Activated T-helper 17 cell treated with anti-CD3 and anti-CD28 coated beads, Interleukin-2, amount 50 U/mL, for 72 hours (primary cell): ENCODE results near the gene RIPOR2. TPM values are rescaled to one million over a fixed set of nuclear protein-coding genes. Genes with fewer than 3 reads are reported as not detected.

ENCODE experiments used
- ATAC-seq: fragments of 150-1000 bp; cut with Tn5 transposase; replicated peaks from 2 replicates; pipeline ENCODE4 v1.10.0; 2021; ENCODE audit warnings: mild to moderate bottlenecking, moderate library complexity
- H3K27ac Mint-ChIP-seq: one replicate; pipeline ENCODE4 v1.8.0; 2022; ENCODE audit warnings: mixed read lengths
- H3K27me3 Mint-ChIP-seq: one replicate; pipeline ENCODE4 v1.8.0; 2022; ENCODE audit warnings: mixed read lengths
- H3K36me3 Mint-ChIP-seq: one replicate; pipeline ENCODE4 v1.8.0; 2022; ENCODE audit warnings: low read depth, mild to moderate bottlenecking, mixed read lengths
- H3K4me1 Mint-ChIP-seq: one replicate; pipeline ENCODE4 v1.8.0; 2022; ENCODE audit warnings: mixed read lengths
- H3K4me3 Mint-ChIP-seq: one replicate; pipeline ENCODE4 v1.8.0; 2022; ENCODE audit warnings: mild to moderate bottlenecking, mixed read lengths
- H3K9me3 Mint-ChIP-seq: one replicate; pipeline ENCODE4 v1.8.0; 2022; ENCODE audit warnings: mixed read lengths
- total RNA-seq, 2 donors: library from RNA; stranded (reverse); gene quantifications; one replicate each; pipeline ENCODE4 v1.2.3, GENCODE V29; 2022

RIPOR2 gene
- total RNA-seq, 2 donors from 2014 or later: 47.5 to 113 TPM

DNA sequence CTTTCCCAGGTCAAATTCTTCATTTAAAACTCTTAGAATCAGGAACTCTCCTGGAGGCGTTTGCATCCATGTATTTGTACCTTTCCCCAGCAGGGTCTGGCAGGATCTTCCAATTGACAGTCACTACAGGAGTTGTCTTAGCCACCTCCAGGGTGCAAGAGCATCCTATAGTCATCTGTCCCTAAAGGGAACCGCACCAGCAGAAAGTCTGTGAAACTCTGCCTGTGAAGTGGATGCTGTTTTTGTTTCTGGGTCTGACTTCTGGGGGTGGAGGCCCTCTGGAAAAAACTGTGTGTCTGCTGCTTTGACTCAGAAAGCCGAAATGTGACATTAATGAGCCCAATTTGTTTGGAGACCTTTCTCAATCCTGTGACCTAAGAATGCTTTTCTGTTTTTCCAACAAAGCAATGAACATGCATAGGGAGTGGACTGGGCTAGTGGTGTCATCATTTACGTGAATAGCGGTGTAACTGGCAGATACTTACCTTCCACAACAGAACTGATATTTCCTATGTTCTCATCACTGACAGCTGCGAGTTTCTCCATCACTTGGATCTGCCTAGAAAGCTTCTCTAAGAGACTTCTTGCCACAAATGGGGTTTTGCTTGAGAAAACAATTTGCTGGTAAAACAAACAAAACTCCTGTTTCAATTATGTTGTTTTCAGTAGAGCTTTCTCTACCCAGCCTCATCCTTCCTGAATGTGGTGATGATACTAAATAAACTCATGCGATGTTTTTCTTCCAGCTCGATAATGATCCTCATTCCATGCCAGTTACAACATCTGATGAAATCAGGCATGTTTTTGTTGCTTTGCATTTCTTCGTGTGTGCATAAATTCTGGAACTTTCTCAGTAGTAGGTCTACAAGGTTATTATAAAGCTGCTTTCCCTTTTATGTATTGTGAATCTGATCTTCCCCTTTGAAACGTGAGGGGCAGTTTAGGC lies 103.7 kb downstream of the RIPOR2 start:
- Mint-ChIP-seq H3K27me3 (no peaks in the 10 kb centered on the region), H3K9me3 (no peaks in the 10 kb centered on the region), H3K4me3 (no peak overlapping the region), H3K4me1 (peaks cover 15% of the 10 kb centered on the region), H3K36me3 (peaks cover 98% of the 10 kb centered on the region), H3K27ac (peak overlapping the region; percentile 45)
- ATAC-seq: peak; percentile 67

DNA sequence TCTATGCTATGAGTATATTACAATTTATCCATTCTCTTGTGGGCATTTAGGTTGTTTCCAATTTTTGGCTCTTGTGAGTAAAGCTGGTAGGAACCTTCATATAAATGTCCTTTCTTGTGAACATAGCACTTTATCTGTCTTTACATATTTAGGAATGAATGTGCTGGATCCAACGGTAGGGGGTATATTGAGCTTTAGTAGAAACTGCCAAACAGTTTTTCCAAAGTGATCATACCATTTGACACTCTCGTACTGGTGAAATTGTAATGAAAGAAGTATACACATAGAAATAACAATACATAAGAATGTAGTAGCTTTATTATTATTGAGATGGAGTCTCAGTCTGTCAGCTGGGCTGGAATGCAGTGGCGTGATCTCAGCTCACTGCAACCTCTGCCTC lies 106.1 kb downstream of the RIPOR2 start:
- Mint-ChIP-seq H3K27me3 (no peaks in the 10 kb centered on the region), H3K9me3 (no peaks in the 10 kb centered on the region), H3K27ac (peak overlapping the region; percentile 14), H3K4me3 (no peak overlapping the region), H3K4me1 (peaks cover 9% of the 10 kb centered on the region), H3K36me3 (peaks cover 100% of the 10 kb centered on the region)
- no peak for ATAC-seq

GRCh38 chr6:24827970-24828369 lies 107.8 kb downstream of the RIPOR2 start:
- no peak overlapping the region for H3K4me3 Mint-ChIP-seq

DNA sequence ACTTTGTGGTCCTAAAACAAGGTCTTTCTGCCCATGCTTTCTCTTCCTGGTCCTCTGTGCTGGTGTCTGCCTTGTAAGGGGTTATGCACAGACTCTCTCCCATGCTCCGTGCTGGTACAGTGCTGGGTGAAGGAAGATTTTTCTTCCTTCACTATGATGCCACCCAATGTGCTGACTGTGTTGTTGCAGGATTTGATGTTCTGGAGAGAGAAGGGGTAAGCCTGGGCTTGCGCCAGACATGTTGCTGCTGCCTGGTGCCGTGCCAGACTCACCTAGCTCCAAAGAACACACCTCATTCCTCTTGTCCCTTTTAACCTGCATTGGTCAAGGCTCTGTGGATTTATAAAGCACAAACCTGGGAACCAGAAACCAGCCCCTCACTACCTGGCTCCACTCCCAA lies 108.6 kb downstream of the RIPOR2 start:
- Mint-ChIP-seq H3K4me3 (no peak overlapping the region), H3K27ac (peak overlapping the region; percentile 76), H3K4me1 (no peaks in the 10 kb centered on the region), H3K9me3 (no peaks in the 10 kb centered on the region), H3K27me3 (no peaks in the 10 kb centered on the region), H3K36me3 (peaks cover 98% of the 10 kb centered on the region)
- ATAC-seq: no peak

More at GRCh38 chr6:24827970-24828369, 107.8 kb downstream of the RIPOR2 start:
- Mint-ChIP-seq H3K27me3 (no peaks in the 10 kb centered on the region), H3K27ac (peak overlapping the region; percentile 76), H3K9me3 (no peaks in the 10 kb centered on the region), H3K36me3 (peaks cover 100% of the 10 kb centered on the region), H3K4me1 (no peaks in the 10 kb centered on the region)
- ATAC-seq: no peak

- no peak for ATAC-seq
- Mint-ChIP-seq H3K4me1 (no peaks in the 10 kb centered on the region), H3K36me3 (peaks cover 97% of the 10 kb centered on the region), H3K4me3 (no peak overlapping the region), H3K9me3 (no peaks in the 10 kb centered on the region), H3K27ac (peak overlapping the region; percentile 5), H3K27me3 (no peaks in the 10 kb centered on the region)
These were observed 110.6 kb downstream of the RIPOR2 start for GRCh38 chr6:24825130-24825630.

DNA sequence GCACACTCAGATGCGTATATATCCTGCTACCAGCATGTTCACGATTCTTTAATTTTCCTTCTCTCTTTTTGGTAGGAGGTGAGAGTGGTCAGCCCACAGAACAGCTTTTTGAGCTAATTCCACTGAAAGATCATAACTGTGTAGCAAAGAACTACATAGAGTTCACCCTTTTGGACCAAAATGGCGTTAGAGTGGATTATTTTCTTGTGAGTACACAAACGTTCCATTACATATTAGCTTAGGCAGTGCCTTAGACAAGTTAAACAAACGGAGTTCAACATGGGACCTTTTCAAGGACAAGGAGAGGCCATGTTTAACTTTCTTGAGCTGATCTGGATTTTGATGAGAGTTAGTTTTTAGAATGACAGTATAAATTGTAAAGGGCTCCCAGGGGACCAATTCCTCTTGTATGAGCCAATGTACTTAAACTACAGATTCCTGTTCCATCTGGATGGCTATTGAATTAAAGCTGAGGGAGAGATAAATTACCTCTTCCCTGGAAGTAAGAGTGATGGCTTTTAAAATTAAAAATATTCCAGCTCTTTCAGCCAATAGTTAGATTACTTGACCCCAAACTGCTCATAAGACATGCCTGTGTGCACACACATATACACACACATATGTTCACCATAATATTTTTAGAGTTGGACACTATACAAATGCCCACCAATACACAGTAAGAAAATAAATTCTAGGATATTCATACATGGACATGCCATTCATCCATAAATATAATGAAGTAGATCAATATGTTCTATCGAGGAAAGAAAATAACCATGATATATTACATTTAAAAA lies 111.4 kb downstream of the RIPOR2 start:
- Mint-ChIP-seq H3K36me3 (peaks cover 95% of the 10 kb centered on the region), H3K9me3 (no peaks in the 10 kb centered on the region), H3K27ac (peak overlapping the region; percentile 5), H3K4me3 (no peak overlapping the region), H3K27me3 (no peaks in the 10 kb centered on the region), H3K4me1 (no peaks in the 10 kb centered on the region)
- ATAC-seq: no peak

DNA sequence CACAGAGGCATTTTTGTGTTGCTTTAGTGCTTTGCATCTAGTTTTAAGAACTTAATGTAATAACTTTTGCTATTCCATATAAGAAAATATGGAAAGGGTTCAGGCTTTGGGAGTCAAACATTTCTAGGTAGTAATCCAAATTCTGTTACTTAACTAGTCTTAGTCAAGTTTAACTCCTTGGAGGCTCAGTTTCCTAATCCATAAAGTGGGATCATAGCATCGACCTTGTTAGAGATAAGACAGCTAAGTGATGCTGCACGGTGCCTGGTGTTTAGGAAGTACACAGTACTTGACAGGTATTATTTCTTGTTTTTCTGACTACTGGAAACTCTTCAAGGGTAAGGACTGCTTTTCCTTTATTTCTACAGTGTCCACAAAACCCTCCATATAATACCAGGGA lies 112.6 kb downstream of the RIPOR2 start:
- Mint-ChIP-seq H3K9me3 (no peaks in the 10 kb centered on the region), H3K36me3 (peaks cover 95% of the 10 kb centered on the region), H3K27me3 (no peaks in the 10 kb centered on the region), H3K27ac (no peak overlapping the region), H3K4me1 (no peaks in the 10 kb centered on the region), H3K4me3 (no peak overlapping the region)
- ATAC-seq: no peak

DNA sequence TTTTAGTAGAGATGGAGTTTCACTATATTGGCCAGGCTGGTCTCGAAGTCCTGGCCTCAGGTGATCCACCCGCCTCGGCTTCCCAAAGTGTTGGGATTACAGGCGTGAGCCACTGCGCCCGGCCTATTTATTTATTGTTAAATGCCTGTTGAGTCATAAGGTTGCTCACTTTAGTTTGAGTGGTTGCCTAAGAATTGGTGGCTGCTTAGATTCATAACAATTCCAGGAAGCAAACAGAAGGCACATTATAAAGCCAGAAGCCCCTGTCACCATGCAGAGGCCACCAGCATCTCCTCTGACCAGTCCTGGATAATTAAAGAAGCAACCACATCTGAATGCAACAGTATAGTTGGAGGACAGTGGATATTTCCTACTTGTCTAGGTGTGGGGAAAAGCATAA lies 113.1 kb downstream of the RIPOR2 start:
- Mint-ChIP-seq H3K36me3 (peaks cover 95% of the 10 kb centered on the region), H3K9me3 (no peaks in the 10 kb centered on the region), H3K4me1 (no peaks in the 10 kb centered on the region), H3K4me3 (no peak overlapping the region), H3K27me3 (no peaks in the 10 kb centered on the region), H3K27ac (no peak overlapping the region)
- ATAC-seq: no peak

- Mint-ChIP-seq H3K27ac (peak overlapping the region; percentile 51), H3K4me3 (no peak overlapping the region), H3K36me3 (peaks cover 92% of the 10 kb centered on the region), H3K27me3 (no peaks in the 10 kb centered on the region), H3K9me3 (no peaks in the 10 kb centered on the region), H3K4me1 (no peaks in the 10 kb centered on the region)
- ATAC-seq: no peak
These were observed 113.8 kb downstream of the RIPOR2 start for GRCh38 chr6:24821860-24822444.

- no peak for ATAC-seq
- Mint-ChIP-seq H3K36me3 (peaks cover 56% of the 10 kb centered on the region), H3K9me3 (no peaks in the 10 kb centered on the region), H3K4me1 (no peaks in the 10 kb centered on the region), H3K27me3 (no peaks in the 10 kb centered on the region), H3K27ac (no peak overlapping the region), H3K4me3 (no peak overlapping the region)
These were observed 117.4 kb downstream of the RIPOR2 start for GRCh38 chr6:24818346-24818745.

GRCh38 chr6:24809728-24810127 lies 126.0 kb downstream of the RIPOR2 start:
- Mint-ChIP-seq H3K36me3 (peaks cover 61% of the 10 kb centered on the region), H3K4me3 (no peak overlapping the region), H3K9me3 (no peaks in the 10 kb centered on the region), H3K4me1 (no peaks in the 10 kb centered on the region), H3K27me3 (no peaks in the 10 kb centered on the region), H3K27ac (peak overlapping the region; percentile 23)
- no peak for ATAC-seq

- no peaks in the 10 kb centered on the region for H3K27me3 Mint-ChIP-seq
- no peak for ATAC-seq
- H3K4me1 Mint-ChIP-seq: no peaks in the 10 kb centered on the region
- peaks cover 82% of the 10 kb centered on the region for H3K36me3 Mint-ChIP-seq
- H3K4me3 Mint-ChIP-seq: no peak overlapping the region
- H3K27ac Mint-ChIP-seq: no peak overlapping the region
- no peaks in the 10 kb centered on the region for H3K9me3 Mint-ChIP-seq
These were observed 128.2 kb downstream of the RIPOR2 start for GRCh38 chr6:24807584-24807983.

GRCh38 chr6:24802271-24803059 lies 133.3 kb downstream of the RIPOR2 start:
- Mint-ChIP-seq H3K27ac (peak overlapping the region; percentile 5), H3K9me3 (no peaks in the 10 kb centered on the region), H3K4me3 (no peak overlapping the region), H3K27me3 (no peaks in the 10 kb centered on the region), H3K36me3 (peaks cover 56% of the 10 kb centered on the region), H3K4me1 (peaks cover 6% of the 10 kb centered on the region)
- no peak for ATAC-seq

DNA sequence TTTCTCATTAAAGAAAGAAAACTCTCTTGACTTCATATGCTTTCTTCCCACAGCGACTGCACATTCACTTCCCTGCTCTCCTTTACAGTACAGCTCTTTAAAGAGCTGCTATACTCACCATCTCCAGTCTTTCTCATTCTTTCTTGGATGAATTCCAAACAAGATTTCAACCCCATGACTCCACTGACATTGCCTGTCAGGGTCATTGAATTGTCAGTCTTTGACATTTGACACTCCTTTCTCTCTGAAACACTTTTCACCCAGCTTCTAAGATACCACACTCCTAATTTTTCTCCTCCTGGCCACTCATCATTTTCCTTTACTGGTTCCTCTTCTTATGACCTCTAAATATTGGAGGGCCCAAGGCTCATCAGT lies 136.2 kb downstream of the RIPOR2 start:
- no peaks in the 10 kb centered on the region for H3K27me3 Mint-ChIP-seq
- H3K4me1 Mint-ChIP-seq: peaks cover 11% of the 10 kb centered on the region
- ATAC-seq: no peak
- no peaks in the 10 kb centered on the region for H3K9me3 Mint-ChIP-seq
- H3K4me3 Mint-ChIP-seq: no peak overlapping the region
- H3K36me3 Mint-ChIP-seq: peaks cover 27% of the 10 kb centered on the region
- no peak overlapping the region for H3K27ac Mint-ChIP-seq
